H1 (cell line): ENCODE results near the gene PCDHB14. TPM values are rescaled to one million over a fixed set of nuclear protein-coding genes. Genes with fewer than 3 reads are reported as not detected.

ENCODE experiments used
- BACH1 ChIP-seq: IDR thresholded peaks from 2 replicates; pipeline ENCODE4 v1.6.1; 2012; ENCODE audit warnings: low read length, improper control_type of control experiment
- BCL11A ChIP-seq, 2 experiments: IDR thresholded peaks; one replicate each; pipeline ENCODE4 v1.6.1; 2011; ENCODE audit warnings: low read depth in 2 of 2, low read length in 2 of 2, mild to moderate bottlenecking in 2 of 2
- CHD7 ChIP-seq: fragments of 300-600 bp; sonication (generic); IDR thresholded peaks from 2 replicates; pipeline ENCODE4 v1.7.1; 2012; ENCODE audit warnings: low read length, moderate library complexity, mild to moderate bottlenecking, inconsistent platforms; ENCODE audit not compliant: insufficient replicate concordance
- FOSL1 ChIP-seq: IDR thresholded peaks from 2 replicates; pipeline ENCODE4 v1.6.1; 2011; ENCODE audit warnings: mild to moderate bottlenecking, low read depth, low read length, moderate library complexity; ENCODE audit not compliant: insufficient read depth
- KDM5A ChIP-seq: fragments of 200-600 bp; IDR thresholded peaks from 2 replicates; pipeline ENCODE4 v1.7.1; 2012; ENCODE audit warnings: mild to moderate bottlenecking, low read length, inconsistent platforms, mixed read lengths
- MAFK ChIP-seq: IDR thresholded peaks from 2 replicates; pipeline ENCODE4 v1.6.1; 2012; ENCODE audit warnings: low read depth, mild to moderate bottlenecking, improper control_type of control experiment, low read length
- PHF8 ChIP-seq: fragments of 200-600 bp; sonication (generic); conservative IDR thresholded peaks from 2 replicates; pipeline ENCODE4 v1.7.1; 2012; ENCODE audit warnings: low read depth, mild to moderate bottlenecking, inconsistent platforms, low read length, moderate library complexity
- POLR2A ChIP-seq, 2 experiments: IDR thresholded peaks; 1 replicate in 1 of 2; 2 replicates in 1 of 2; pipeline ENCODE4 v1.6.1; 2011; ENCODE audit warnings: low read depth in 2 of 2, low read length in 2 of 2, mild to moderate bottlenecking in 2 of 2; ENCODE audit errors: control extremely low read depth in 1 of 2
- SAP30 ChIP-seq: fragments of 300-600 bp; sonication (generic); IDR thresholded peaks from 2 replicates; pipeline ENCODE4 v1.7.1; 2012; ENCODE audit warnings: low read length, moderate library complexity, mild to moderate bottlenecking, inconsistent platforms; ENCODE audit not compliant: insufficient read depth, insufficient replicate concordance
- SP1 ChIP-seq: IDR thresholded peaks from 2 replicates; pipeline ENCODE4 v1.6.1; 2011; ENCODE audit warnings: low read depth, low read length
- SUZ12 ChIP-seq: fragments of 200-600 bp; sonication (generic); IDR thresholded peaks from 2 replicates; pipeline ENCODE4 v1.6.1; 2012; ENCODE audit warnings: mild to moderate bottlenecking, inconsistent platforms, low read length, moderate library complexity, mixed read lengths
- TAF1 ChIP-seq: IDR thresholded peaks from 2 replicates; pipeline ENCODE4 v1.6.1; 2011; ENCODE audit warnings: mild to moderate bottlenecking, low read depth, low read length
- ZNF274 ChIP-seq: IDR thresholded peaks from 2 replicates; pipeline ENCODE4 v1.7.0; 2012; ENCODE audit warnings: low read length, borderline replicate concordance; ENCODE audit errors: extremely low read depth
- polyA plus RNA-seq, 7 experiments: library from polyadenylated mRNA; depleted of rRNA in 3 of 7; stranded (reverse) in 5 of 7; unstranded in 2 of 7; fragments of >200 nt in 5 of 7; fragments of 200-250 nt in 2 of 7; gene quantifications; 1 replicate in 5 of 7; 2 replicates in 1 of 7; 4 replicates in 1 of 7; pipeline versions ENCODE4 v1.2.1 to v1.2.3, GENCODE V29; 2011 to 2013; ENCODE audit warnings: missing spikeins in 2 of 7, mixed read lengths in 2 of 7
- total RNA-seq: library from RNA; stranded (reverse); fragmentation: NEBNext Ultra II Directional; extraction: Animal tissue kit (Norgen Biotek cat#: 25700); gene quantifications from 2 replicates; pipeline ENCODE4 v1.2.1, GENCODE V29; 2021

Gene PCDHB14
- total and polyA plus RNA-seq, 2 of the 8 experiments (the other 6 are each of a cell fraction or from before 2014, with no cell fraction given): 2.7 TPM

- TF ChIP-seq SAP30: no peak
- TF ChIP-seq BCL11A (IDR thresholded peaks at IDR 0.05; ENCODE audit: low read depth in 2 of 2, low read length in 2 of 2): no peak
- TF ChIP-seq PHF8: no peak
- peak in 1 of 2 experiments; percentile 55; a peak in 1 of 3 replicates for TF ChIP-seq POLR2A (IDR thresholded peaks at IDR 0.05; ENCODE audit: control extremely low read depth in 1 of 2, low read depth in 2 of 2, low read length in 2 of 2)
- no peak for TF ChIP-seq MAFK
- no peak for TF ChIP-seq SP1
- no peak for TF ChIP-seq BACH1
- no peak for TF ChIP-seq SUZ12
- no peak for TF ChIP-seq CHD7
- TF ChIP-seq KDM5A: no peak
- no peak for TF ChIP-seq FOSL1
- peak; percentile 60 for TF ChIP-seq TAF1
- no peak for TF ChIP-seq ZNF274
These were observed 22.1 kb downstream of the PCDHB14 start, which contains the start of gene PCDHB15 (continued) for GRCh38 chr5:141245250-141245717.
